Activated naive CD8-positive, alpha-beta T cell treated with anti-CD3 and anti-CD28 coated beads for 36 hours (primary cell): ENCODE data around the gene LIAS. TPM values are rescaled to one million over a fixed set of nuclear protein-coding genes. Genes with fewer than 3 reads are reported as not detected.
"Not testable (repeated sequence)": the region's sequence is repeated elsewhere in the genome, so short reads cannot be mapped to it uniquely, and the experiment has no call there.

ENCODE experiments used
- DNase-seq: peaks from one replicate; pipeline ENCODE4 v3.0.0; 2021
- H3K27ac Mint-ChIP-seq: one replicate; pipeline ENCODE4 v1.8.0; 2022; ENCODE audit warnings: mild to moderate bottlenecking, moderate library complexity, mixed read lengths
- H3K27me3 Mint-ChIP-seq: one replicate; pipeline ENCODE4 v1.8.0; 2022; ENCODE audit warnings: mild to moderate bottlenecking, mixed read lengths
- H3K36me3 Mint-ChIP-seq: one replicate; pipeline ENCODE4 v1.8.0; 2021; ENCODE audit warnings: mild to moderate bottlenecking, mixed read lengths
- H3K4me1 Mint-ChIP-seq: one replicate; pipeline ENCODE4 v1.8.0; 2021; ENCODE audit warnings: mixed read lengths
- H3K4me3 Mint-ChIP-seq: one replicate; pipeline ENCODE4 v1.8.0; 2022; ENCODE audit warnings: mild to moderate bottlenecking, moderate library complexity, mixed read lengths
- H3K9me3 Mint-ChIP-seq: one replicate; pipeline ENCODE4 v1.8.0; 2022; ENCODE audit warnings: mixed read lengths
- total RNA-seq, 2 experiments: library from RNA; stranded (reverse); gene quantifications; one replicate each; pipeline ENCODE4 v1.2.3, GENCODE V29; 2021

LIAS gene
- total RNA-seq, 2 experiments from 2014 or later: 44.1 to 46.3 TPM

DNA sequence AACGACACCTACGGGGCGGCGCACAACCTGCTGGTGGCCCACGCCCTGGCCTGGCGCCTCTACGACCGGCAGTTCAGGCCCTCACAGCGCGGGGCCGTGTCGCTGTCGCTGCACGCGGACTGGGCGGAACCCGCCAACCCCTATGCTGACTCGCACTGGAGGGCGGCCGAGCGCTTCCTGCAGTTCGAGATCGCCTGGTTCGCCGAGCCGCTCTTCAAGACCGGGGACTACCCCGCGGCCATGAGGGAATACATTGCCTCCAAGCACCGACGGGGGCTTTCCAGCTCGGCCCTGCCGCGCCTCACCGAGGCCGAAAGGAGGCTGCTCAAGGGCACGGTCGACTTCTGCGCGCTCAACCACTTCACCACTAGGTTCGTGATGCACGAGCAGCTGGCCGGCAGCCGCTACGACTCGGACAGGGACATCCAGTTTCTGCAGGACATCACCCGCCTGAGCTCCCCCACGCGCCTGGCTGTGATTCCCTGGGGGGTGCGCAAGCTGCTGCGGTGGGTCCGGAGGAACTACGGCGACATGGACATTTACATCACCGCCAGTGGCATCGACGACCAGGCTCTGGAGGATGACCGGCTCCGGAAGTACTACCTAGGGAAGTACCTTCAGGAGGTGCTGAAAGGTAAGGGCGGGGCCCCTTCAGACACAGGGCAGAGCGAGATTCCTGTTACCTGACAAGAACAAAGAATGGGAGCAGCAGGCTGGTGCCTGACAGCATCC lies 11.8 kb upstream of the LIAS start:
- H3K27me3 Mint-ChIP-seq: peaks cover 3% of the 10 kb centered on the region
- DNase-seq: peak; percentile 71
- H3K27ac Mint-ChIP-seq: peak overlapping the region; percentile 60
- H3K9me3 Mint-ChIP-seq: no peaks in the 10 kb centered on the region
- peak overlapping the region; percentile 48 for H3K4me3 Mint-ChIP-seq
- peaks cover 22% of the 10 kb centered on the region for H3K36me3 Mint-ChIP-seq
- H3K4me1 Mint-ChIP-seq: peaks cover 28% of the 10 kb centered on the region

DNA sequence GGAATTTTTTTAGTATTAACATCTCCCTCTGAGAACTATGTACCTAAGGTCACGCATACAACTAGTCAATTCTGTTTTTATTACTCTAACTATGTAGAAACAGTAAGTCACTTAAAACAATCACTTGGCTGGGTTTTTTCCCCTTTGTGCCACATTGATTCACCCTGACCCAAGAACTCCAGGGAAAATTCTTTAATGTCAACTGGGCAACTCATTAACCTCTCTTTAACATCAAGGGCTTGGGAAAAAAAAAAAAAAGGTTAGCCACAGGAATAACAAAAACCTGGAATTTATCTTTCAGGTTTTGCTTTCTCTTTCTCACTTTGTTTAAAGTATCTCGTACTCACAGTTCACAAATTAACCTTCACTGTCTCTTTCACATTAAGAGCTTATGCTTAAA lies 8.2 kb upstream of the LIAS start:
- Mint-ChIP-seq H3K4me1 (peaks cover 51% of the 10 kb centered on the region), H3K36me3 (peaks cover 54% of the 10 kb centered on the region), H3K4me3 (no peak overlapping the region), H3K27ac (peak overlapping the region; percentile 68), H3K9me3 (no peaks in the 10 kb centered on the region), H3K27me3 (no peaks in the 10 kb centered on the region)
- DNase-seq: no peak

DNA sequence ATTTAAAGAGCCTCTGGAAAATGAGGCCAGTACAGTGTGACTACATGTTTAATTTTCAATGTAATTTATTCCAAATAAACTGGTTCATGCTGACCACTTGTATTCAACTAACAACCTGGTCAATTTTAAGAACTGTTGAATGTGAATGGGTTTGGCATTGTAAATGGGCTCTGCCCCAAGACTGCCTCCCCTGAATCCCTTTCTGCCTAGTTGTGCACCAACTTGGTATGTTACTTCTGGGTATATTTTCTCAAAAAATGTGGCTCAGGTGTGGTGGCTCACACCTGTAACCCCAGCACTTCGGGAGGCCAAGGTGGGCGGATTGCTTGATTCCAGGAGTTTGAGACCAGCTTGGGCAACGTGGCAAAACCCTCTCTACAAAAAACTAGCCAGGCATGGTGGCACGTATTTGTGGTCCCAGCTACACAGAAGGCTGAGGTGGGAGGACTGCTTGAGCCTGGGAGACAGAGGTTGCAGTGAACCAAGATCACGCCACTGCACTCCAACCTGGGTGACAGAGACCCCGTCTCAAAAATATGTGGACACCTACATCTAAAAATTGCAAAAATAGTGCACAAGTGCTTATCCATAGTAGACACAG lies 7.3 kb upstream of the LIAS start:
- DNase-seq: no peak
- no peaks in the 10 kb centered on the region for H3K9me3 Mint-ChIP-seq
- H3K27ac Mint-ChIP-seq: peak overlapping the region; percentile 68
- peaks cover 62% of the 10 kb centered on the region for H3K36me3 Mint-ChIP-seq
- no peaks in the 10 kb centered on the region for H3K27me3 Mint-ChIP-seq
- H3K4me1 Mint-ChIP-seq: peaks cover 58% of the 10 kb centered on the region
- peak overlapping the region; percentile 26 for H3K4me3 Mint-ChIP-seq

DNA sequence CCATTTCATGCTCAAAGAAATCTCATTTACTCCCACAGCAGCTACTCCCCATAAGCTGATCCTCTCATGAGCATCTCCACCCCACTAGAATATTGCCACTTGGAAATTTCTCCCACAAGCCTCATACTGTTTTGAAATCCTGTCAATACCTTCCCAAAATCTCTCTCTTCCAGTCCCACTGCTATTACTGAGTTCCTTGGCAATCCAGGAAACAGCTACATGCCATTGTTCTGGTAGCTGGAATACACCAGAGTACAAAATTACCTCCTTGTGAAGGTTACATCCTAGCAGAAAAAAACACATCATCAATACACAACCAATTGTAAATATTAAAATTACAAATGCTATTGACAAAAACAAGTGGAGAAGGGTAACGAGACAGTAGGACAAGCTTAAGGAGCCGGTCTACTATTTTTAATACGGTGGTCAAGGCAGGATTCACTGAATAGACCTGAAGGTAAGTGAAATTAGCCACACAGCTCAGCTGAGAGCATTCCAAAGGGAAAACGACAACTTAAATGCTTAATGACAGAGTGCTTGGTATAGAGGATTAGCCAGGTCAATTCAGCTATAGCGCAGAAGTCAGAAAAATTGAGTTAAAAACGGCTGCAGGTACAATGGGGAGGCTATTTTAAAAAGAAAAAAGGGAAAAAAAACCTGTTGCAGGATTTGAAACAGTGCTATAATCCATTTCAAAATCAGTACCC lies 6.5 kb upstream of the LIAS start:
- H3K4me3 Mint-ChIP-seq: peak overlapping the region; percentile 29
- H3K27ac Mint-ChIP-seq: peak overlapping the region; percentile 54
- no peak for DNase-seq

DNA sequence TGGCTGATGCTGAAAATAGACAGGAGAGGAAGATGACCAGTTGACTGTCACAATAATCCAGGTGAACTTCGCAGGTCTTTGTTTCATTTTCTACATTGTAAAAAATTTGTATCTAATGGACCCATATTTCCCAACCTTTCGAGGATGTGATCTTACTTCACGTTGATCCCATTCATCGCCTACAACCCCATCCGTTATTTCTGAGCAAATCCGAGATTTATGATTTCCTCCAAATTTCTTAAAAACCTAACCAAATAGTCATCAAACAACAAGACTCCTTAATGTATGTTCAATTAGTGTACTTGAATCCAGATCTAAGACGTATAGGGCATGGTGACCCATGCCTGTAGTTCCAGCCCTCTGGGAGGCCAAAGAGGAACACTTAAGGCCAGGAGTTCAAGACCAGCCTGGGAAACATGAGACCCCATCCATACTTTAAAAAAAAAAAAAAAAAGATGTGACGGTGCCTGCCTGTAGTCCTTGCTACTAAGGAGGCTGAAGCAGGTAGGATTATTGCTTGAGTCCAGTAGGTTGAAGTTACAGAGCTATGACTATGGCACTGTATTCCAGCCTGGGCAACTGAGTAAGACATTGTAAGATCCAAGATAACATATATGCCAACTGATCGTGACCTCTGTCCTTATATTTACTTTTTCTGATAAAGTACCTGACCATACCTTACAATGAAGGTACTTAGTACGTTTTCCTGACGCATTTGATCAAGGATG lies 5.8 kb upstream of the LIAS start:
- Mint-ChIP-seq H3K9me3 (no peaks in the 10 kb centered on the region), H3K27me3 (no peaks in the 10 kb centered on the region), H3K36me3 (peaks cover 77% of the 10 kb centered on the region), H3K4me1 (peaks cover 57% of the 10 kb centered on the region), H3K27ac (peak overlapping the region; percentile 68), H3K4me3 (peak overlapping the region; percentile 32)
- DNase-seq: no peak

More for the DNA sequence above, 6.5 kb upstream of the LIAS start:
- Mint-ChIP-seq H3K4me1 (peaks cover 59% of the 10 kb centered on the region), H3K27me3 (no peaks in the 10 kb centered on the region), H3K9me3 (no peaks in the 10 kb centered on the region), H3K36me3 (peaks cover 70% of the 10 kb centered on the region)

DNA sequence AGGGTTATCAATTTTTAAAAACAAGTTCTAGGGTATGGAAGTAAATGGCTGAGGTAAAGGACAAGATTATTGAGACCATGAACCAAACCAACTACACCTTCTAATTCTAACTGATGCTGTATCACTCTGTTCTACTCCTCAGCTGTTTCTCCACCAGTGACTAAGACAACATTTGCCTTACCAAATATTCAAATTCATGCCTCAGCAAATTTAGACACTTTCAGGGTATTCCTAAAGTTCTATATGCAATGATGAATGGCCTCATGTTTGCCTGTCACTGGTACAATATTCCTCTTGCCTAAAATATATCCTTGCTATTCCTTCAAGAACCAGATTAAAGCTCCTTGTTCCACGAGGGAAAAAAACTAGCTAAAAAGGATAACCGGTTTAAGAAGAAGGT lies 5.1 kb upstream of the LIAS start:
- no peaks in the 10 kb centered on the region for H3K9me3 Mint-ChIP-seq
- DNase-seq: no peak
- no peak overlapping the region for H3K4me3 Mint-ChIP-seq
- peak overlapping the region; percentile 74 for H3K27ac Mint-ChIP-seq
- no peaks in the 10 kb centered on the region for H3K27me3 Mint-ChIP-seq
- H3K4me1 Mint-ChIP-seq: peaks cover 56% of the 10 kb centered on the region
- peaks cover 84% of the 10 kb centered on the region for H3K36me3 Mint-ChIP-seq

DNA sequence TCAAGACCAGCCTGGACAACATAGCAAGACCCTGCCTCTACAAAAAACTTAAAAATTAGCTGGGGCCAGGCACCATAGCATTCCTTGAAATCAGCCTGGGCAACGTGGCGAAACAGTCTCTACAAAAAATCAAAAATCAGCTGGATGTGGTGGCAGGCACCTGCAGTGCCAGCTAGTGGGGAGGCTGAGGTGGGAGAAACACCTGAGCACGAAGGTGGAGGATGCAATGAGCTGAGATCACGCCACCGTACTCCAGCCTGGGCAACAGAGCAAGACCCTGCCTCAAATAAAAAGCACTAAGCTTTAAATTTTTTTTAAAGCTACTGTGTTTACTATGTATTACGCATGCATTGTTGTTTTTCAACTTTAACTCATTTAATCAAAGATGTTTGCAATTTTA lies 3.4 kb upstream of the LIAS start:
- Mint-ChIP-seq H3K9me3 (no peaks in the 10 kb centered on the region), H3K4me1 (peaks cover 56% of the 10 kb centered on the region), H3K27ac (peak overlapping the region; percentile 74), H3K36me3 (peaks cover 82% of the 10 kb centered on the region), H3K27me3 (no peaks in the 10 kb centered on the region), H3K4me3 (peak overlapping the region; percentile 94)
- no peak for DNase-seq

DNA sequence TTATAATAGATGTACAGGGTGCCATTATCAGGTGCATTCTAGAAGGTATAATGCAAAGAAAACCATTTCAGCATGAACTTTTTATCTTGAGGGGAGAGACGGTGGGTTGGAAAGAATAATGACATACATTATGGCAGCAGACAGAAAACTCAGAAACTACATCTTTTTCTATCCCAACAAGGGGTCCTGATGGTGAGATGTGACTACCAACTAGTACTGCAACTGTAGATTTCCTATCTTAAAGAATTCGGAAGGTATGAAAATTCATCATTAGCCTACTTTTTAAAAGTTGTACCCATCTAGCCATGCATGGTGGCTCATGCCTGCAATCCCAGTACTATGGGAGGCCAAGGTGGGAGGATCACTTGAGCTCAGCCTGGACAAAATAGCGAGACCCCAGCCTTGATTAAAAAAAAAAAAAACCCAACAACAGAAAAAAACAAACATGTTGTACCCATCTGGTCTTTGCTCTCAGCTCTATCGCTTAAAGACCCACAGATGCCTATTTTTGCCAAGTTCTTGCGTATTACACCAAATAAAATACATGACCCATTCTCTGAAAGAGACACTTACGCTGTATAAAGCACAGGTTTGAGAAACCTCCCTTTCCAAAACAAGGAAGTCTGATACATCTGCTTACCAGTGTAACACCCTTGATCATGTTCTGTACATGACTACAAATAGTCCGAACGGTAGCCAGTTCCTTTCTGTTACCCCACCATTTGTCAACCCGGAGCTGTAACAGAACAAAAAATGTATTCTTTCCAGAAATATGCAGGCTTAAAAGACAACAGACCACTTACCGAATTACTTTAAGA lies 1.7 kb upstream of the LIAS start:
- DNase-seq: no peak
- H3K36me3 Mint-ChIP-seq: peaks cover 76% of the 10 kb centered on the region
- no peaks in the 10 kb centered on the region for H3K9me3 Mint-ChIP-seq
- peaks cover 51% of the 10 kb centered on the region for H3K4me1 Mint-ChIP-seq
- no peaks in the 10 kb centered on the region for H3K27me3 Mint-ChIP-seq
- H3K27ac Mint-ChIP-seq: peak overlapping the region; percentile 100
- H3K4me3 Mint-ChIP-seq: peak overlapping the region; percentile 94

DNA sequence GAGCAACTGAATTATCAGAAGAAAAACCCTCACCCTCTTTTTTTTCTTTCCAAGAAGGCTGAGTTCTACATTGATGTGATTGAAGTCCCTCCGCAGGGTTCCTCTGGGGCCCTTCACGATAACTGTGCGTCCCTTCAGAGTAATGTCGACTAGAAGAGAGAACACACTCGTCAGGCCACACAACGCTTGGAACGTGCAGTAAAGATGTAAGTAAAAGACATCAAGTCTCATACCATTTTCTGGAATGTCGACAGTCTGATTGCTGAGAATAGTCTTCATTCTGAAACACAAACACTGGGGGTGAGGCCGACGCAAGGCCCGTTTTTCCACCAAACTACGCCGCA lies 723 bp upstream of the LIAS start:
- DNase-seq, H3K27me3 Mint-ChIP-seq, H3K9me3 Mint-ChIP-seq: not testable (repeated sequence)
- Mint-ChIP-seq H3K36me3 (peaks cover 68% of the 10 kb centered on the region), H3K4me3 (peak overlapping the region; percentile 94), H3K4me1 (peaks cover 44% of the 10 kb centered on the region), H3K27ac (peak overlapping the region; percentile 100)

DNA sequence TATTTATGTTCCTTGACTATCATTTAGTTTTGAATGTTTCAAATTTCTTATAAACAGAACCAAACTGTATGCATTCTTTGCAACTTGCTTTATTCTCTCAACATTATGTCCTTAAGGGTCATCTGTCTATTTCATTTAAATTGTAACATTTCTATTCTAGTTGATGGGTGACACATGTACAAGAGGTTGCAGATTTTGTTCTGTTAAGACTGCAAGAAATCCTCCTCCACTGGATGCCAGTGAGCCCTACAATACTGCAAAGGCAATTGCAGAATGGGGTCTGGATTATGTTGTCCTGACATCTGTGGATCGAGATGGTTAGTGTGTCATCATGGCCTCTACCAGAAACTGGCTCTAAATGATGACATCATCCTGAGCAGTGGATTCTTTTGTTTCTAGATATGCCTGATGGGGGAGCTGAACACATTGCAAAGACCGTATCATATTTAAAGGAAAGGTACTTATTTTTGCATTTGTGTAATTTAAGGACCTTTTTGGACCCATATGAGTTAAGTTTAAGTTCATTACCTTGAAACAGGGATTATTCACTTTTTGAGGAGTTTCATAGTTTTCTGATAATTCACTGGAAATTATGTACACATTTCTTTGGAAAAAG lies 6.1 kb downstream of the LIAS start:
- Mint-ChIP-seq H3K4me3 (no peak overlapping the region), H3K4me1 (peaks cover 23% of the 10 kb centered on the region), H3K27me3 (no peaks in the 10 kb centered on the region), H3K9me3 (no peaks in the 10 kb centered on the region), H3K27ac (peak overlapping the region; percentile 19), H3K36me3 (peaks cover 34% of the 10 kb centered on the region)
- no peak for DNase-seq

DNA sequence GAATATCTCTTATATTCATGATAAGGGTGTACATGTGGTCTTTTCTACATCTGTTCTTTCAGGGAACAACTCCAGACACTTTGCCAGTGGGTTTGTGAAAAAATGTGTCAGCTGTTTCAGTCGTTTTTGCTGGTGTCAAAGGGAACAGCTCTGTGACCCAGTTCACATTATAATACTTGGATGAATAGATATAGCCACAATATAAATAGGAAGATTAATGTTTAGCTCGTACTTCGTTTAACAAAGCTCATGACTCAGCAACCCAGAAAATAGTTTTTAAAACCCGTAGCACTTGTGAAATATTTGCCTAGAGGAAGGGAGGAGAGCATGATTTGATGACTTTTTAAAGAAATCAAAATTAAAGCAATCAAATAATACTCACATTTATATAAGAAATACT lies 7.9 kb downstream of the LIAS start:
- Mint-ChIP-seq H3K27me3 (no peaks in the 10 kb centered on the region), H3K4me1 (peaks cover 15% of the 10 kb centered on the region), H3K4me3 (no peak overlapping the region), H3K9me3 (no peaks in the 10 kb centered on the region), H3K36me3 (peaks cover 33% of the 10 kb centered on the region), H3K27ac (no peak overlapping the region)
- no peak for DNase-seq

DNA sequence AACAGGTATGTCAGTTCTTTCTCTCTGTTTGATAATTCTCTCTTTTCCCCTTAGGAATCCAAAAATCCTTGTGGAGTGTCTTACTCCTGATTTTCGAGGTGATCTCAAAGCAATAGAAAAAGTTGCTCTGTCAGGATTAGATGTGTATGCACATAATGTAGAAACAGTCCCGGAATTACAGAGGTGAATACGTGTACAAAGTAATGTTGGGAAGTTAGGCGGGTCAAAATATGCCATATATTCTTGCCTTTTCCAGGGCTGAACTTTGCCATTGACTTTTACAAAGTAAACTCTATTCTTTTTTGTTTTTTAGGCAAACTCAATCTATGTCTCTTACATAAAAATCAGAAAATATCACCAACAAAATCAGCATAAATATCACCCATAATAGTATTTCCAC lies 8.6 kb downstream of the LIAS start:
- no peak for DNase-seq
- Mint-ChIP-seq H3K27ac (no peak overlapping the region), H3K4me1 (peaks cover 15% of the 10 kb centered on the region), H3K27me3 (no peaks in the 10 kb centered on the region), H3K4me3 (no peak overlapping the region), H3K36me3 (peaks cover 35% of the 10 kb centered on the region), H3K9me3 (no peaks in the 10 kb centered on the region)

DNA sequence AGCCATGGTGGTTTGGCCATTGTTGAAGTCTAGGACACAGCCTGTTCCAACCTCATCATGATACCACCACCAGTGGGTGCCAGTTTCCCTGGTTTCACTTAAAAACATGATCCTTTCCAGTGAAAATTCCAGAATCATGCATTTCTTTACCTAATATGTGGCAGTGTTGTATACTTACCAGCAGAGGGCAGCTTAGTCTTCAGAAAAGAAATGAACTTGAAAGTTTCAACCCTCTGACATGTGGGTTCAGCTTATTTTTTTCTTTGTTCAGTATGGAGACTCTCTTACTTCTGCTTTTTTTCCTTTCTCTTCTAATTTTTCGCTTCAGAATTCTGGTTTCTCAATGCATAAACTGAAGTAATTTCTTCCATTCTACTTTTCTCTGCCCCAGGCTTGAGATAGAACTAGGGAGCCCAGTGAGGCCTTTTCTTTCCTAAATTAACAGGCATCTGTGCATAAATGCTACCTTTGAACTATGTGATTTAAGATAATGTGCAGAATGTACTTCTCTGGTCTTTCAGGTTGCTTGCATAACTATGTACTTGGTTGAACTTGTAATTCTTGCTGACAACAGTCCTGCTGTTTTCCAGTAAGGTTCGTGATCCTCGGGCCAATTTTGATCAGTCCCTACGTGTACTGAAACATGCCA lies 10.7 kb downstream of the LIAS start:
- H3K27ac Mint-ChIP-seq: peak overlapping the region; percentile 79
- peaks cover 14% of the 10 kb centered on the region for H3K4me1 Mint-ChIP-seq
- no peaks in the 10 kb centered on the region for H3K9me3 Mint-ChIP-seq
- no peak for DNase-seq
- H3K27me3 Mint-ChIP-seq: no peaks in the 10 kb centered on the region
- H3K4me3 Mint-ChIP-seq: no peak overlapping the region
- H3K36me3 Mint-ChIP-seq: peaks cover 27% of the 10 kb centered on the region

DNA sequence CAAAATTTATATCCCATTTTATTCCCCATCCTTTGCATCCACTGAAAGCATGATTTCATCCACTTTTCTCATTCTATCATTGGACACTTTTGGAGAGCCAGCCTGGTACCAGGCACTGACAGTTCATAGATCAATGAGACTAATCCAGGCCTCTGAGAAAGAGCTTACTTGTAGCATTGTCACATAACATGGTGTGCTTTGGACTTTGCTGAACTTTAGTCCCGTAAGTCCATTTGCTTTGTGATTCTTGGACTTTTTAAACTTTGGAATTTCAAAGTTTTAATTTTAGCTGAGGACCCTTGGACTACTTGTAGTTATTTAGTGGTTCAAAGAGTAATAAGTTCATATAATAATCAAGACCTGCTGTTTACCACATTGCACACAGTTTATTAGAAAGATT lies 11.5 kb downstream of the LIAS start:
- H3K27me3 Mint-ChIP-seq: no peaks in the 10 kb centered on the region
- no peak overlapping the region for H3K4me3 Mint-ChIP-seq
- no peak for DNase-seq
- H3K4me1 Mint-ChIP-seq: peaks cover 8% of the 10 kb centered on the region
- no peak overlapping the region for H3K27ac Mint-ChIP-seq
- no peaks in the 10 kb centered on the region for H3K9me3 Mint-ChIP-seq
- H3K36me3 Mint-ChIP-seq: peaks cover 21% of the 10 kb centered on the region
